DOHH2 (cell line): ENCODE results near the gene PIAS1.

Experiments used
- H3F3A ChIP-seq: fragments of 200-600 bp; sonication (generic), shearing (Covaris generic); 2 replicates; pipeline ENCODE4 v1.6.0; 2016; ENCODE audit warnings: antibody characterized with exemption, mild to moderate bottlenecking; ENCODE audit not compliant: control insufficient read depth, insufficient read depth
- H3K27ac ChIP-seq: fragments of 200-600 bp; sonication (generic); 2 replicates; pipeline ENCODE4 v1.5.1; 2014; ENCODE audit warnings: low read depth, mild to moderate bottlenecking, low read length, moderate library complexity
- H3K27me3 ChIP-seq: fragments of 200-600 bp; sonication (generic); 2 replicates; pipeline ENCODE4 v1.6.1; 2014; ENCODE audit warnings: mild to moderate bottlenecking, low read length, mixed read lengths; ENCODE audit not compliant: control insufficient read depth
- H3K36me3 ChIP-seq: fragments of 200-600 bp; sonication (generic); 2 replicates; pipeline ENCODE4 v1.6.1; 2014; ENCODE audit warnings: mild to moderate bottlenecking, low read length, moderate library complexity, mixed read lengths; ENCODE audit not compliant: control insufficient read depth
- H3K4me1 ChIP-seq: fragments of 200-600 bp; sonication (generic); 2 replicates; pipeline ENCODE4 v1.6.1; 2014; ENCODE audit warnings: mild to moderate bottlenecking, low read length, mixed read lengths; ENCODE audit not compliant: control insufficient read depth
- H3K4me2 ChIP-seq: fragments of 200-600 bp; sonication (generic); 2 replicates; pipeline ENCODE4 v1.6.0; 2014; ENCODE audit warnings: mild to moderate bottlenecking, low read length, moderate library complexity
- H3K4me3 ChIP-seq: fragments of 200-600 bp; sonication (generic); 2 replicates; pipeline ENCODE4 v1.5.1; 2014; ENCODE audit warnings: mild to moderate bottlenecking, low read length, mixed read lengths
- H3K79me2 ChIP-seq: fragments of 200-600 bp; sonication (generic); 2 replicates; pipeline ENCODE4 v1.6.1; 2014; ENCODE audit warnings: mild to moderate bottlenecking, low read length, mixed read lengths; ENCODE audit not compliant: control insufficient read depth
- H3K9me2 ChIP-seq: fragments of 200-600 bp; sonication (generic); replicated peaks from 2 replicates; pipeline ENCODE4 v1.6.1; 2014; ENCODE audit warnings: mild to moderate bottlenecking, low read length, mixed read lengths; ENCODE audit not compliant: control insufficient read depth
- H3K9me3 ChIP-seq: fragments of 200-600 bp; sonication (generic); 2 replicates; pipeline ENCODE4 v1.6.1; 2014; ENCODE audit warnings: antibody characterized with exemption, low read length, mixed read lengths; ENCODE audit not compliant: control insufficient read depth, insufficient read depth
- H4K20me1 ChIP-seq: fragments of 200-600 bp; sonication (generic); 2 replicates; pipeline ENCODE4 v1.6.0; 2014; ENCODE audit warnings: low read depth, mild to moderate bottlenecking, antibody characterized with exemption, low read length, moderate library complexity; ENCODE audit not compliant: control insufficient read depth, insufficient read depth
- CTCF ChIP-seq: fragments of 200-600 bp; sonication (generic); IDR thresholded peaks from one replicate; pipeline ENCODE4 v1.5.1; 2014; ENCODE audit warnings: antibody characterized with exemption, mild to moderate bottlenecking, low read depth, low read length; ENCODE audit not compliant: poor library complexity, severe bottlenecking
- EZH2phosphoT487 ChIP-seq: fragments of 200-600 bp; sonication (generic); IDR thresholded peaks from 2 replicates; pipeline ENCODE4 v1.6.1; 2017; ENCODE audit warnings: borderline replicate concordance, mild to moderate bottlenecking, antibody characterized with exemption, low read length, moderate library complexity, mixed read lengths

PIAS1 gene

DNA sequence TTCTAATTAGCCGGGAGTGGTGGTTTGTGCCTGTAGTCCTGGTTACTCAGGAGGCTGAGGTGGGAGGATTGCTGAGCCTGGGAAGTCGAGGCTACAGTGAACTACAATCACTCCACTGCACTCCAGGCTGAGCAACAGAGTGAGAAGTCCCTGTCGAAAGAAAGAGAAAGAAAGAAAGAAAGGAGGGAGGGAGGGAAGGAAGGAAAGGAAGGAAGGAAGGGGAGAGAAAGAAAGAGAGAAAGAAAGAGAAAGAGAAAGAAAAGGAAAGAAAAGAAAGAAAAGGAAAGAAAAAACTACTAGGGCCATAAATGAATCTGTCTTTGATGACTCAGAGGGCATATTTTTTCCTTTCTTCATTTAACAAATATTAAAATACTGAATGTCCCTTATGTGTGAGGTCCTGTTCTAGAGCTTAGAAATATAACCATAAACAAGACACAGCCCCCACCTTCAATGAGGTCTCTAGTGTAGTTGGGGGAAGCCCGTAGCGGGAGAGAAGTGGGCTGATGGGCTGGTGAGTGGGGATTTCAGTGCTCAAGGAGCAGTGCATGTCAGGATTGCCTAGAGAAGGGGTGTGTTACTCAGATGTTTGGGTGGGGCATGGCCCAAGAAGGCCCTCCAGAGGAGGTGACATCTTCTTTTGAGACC is 35.2 kb upstream of the PIAS1 start:
- TF ChIP-seq EZH2phosphoT487 (no peak), CTCF (no peak)
- H3F3A ChIP-seq = no peaks in the 10 kb centered on the region

DNA sequence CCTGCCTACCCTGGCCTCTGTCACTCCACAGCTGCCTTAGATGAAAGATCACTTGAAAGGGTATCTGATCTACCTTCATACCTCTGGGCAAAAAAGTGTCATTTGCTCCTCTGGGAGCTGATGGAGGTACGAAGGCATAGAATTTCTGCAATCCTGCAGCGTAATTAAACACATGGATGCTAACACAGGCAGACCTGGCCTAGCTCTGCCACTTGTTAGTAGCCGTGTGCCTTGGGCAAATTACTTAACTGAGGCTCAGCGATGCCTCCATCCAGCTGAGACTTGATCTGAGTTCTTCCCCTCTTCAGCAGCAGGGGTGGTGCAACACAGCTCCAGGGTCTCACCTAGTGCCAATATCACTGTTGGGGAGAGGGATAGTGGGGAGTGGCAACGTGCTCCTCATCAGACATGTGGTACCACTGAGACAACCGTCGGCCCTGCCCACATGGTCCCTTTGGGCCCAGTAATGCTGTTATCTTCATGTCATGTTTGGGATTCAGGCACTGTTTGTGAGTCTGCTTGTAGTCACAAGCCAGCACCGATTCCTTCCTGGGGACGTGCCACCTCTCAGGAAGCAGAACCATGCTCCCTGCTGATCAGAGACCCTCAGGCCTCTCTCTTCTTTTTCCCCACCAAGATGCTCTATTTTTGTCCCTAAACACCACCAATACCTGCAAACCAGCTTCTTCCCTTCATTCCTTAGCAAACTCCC is 34.1 kb upstream of the PIAS1 start:
- Histone ChIP-seq H3K4me1 (no peaks in the 10 kb centered on the region), H4K20me1 (no peaks in the 10 kb centered on the region), H3K27ac (no peak overlapping the region), H3K36me3 (no peaks in the 10 kb centered on the region), H3K4me2 (no peak overlapping the region), H3K9me2 (no peaks in the 10 kb centered on the region), H3K4me3 (no peak overlapping the region), H3K9me3 (no peaks in the 10 kb centered on the region), H3K79me2 (no peaks in the 10 kb centered on the region), H3F3A (no peaks in the 10 kb centered on the region), H3K27me3 (no peaks in the 10 kb centered on the region; the same call in 1 of the 2 replicates)
- no peak for TF ChIP-seq EZH2phosphoT487
- TF ChIP-seq CTCF = no peak

More for the DNA sequence above, 35.2 kb upstream of the PIAS1 start:
- no peaks in the 10 kb centered on the region; the same call in 1 of the 2 replicates for H3K27me3 ChIP-seq
- no peaks in the 10 kb centered on the region for H4K20me1 ChIP-seq
- H3K9me3 ChIP-seq = no peaks in the 10 kb centered on the region
- H3K27ac ChIP-seq = no peak overlapping the region
- no peak overlapping the region for H3K4me3 ChIP-seq
- H3K36me3 ChIP-seq = no peaks in the 10 kb centered on the region
- no peak overlapping the region for H3K4me2 ChIP-seq
- H3K9me2 ChIP-seq = no peaks in the 10 kb centered on the region
- H3K79me2 ChIP-seq = no peaks in the 10 kb centered on the region
- no peaks in the 10 kb centered on the region for H3K4me1 ChIP-seq

DNA sequence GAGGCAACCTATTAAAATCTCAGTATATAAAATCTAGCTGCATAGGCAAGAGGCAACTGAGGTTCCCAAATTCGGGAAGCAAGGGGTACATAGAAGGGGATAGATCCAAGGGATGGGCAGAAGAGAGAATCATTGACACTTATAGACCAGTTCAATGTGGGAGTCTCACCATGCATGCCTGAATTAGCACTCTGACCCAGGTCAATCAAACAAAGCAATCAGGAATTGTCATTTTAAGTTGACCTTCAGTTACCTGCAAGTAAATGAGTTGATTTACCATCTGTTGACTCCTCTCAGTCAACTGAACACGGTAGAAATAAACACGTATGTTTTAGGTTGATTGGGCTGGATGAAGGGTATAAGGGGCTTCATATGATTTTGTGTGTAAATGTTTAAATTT is 33.4 kb upstream of the PIAS1 start:
- H3F3A ChIP-seq = no peaks in the 10 kb centered on the region
- H3K36me3 ChIP-seq = no peaks in the 10 kb centered on the region
- H3K27me3 ChIP-seq = no peaks in the 10 kb centered on the region; the same call in 1 of the 2 replicates
- no peaks in the 10 kb centered on the region for H3K9me3 ChIP-seq
- H4K20me1 ChIP-seq = no peaks in the 10 kb centered on the region
- TF ChIP-seq EZH2phosphoT487 (no peak), CTCF (no peak)
- no peak overlapping the region for H3K4me2 ChIP-seq
- no peaks in the 10 kb centered on the region for H3K9me2 ChIP-seq
- no peaks in the 10 kb centered on the region for H3K4me1 ChIP-seq
- no peak overlapping the region for H3K27ac ChIP-seq
- H3K79me2 ChIP-seq = no peaks in the 10 kb centered on the region
- H3K4me3 ChIP-seq = no peak overlapping the region
